ENCODE results near the gene UBE2E1.

GRCh38 chr3:23831517-23832394 is 26.0 kb downstream of the UBE2E1 start:
- TF ChIP-seq, protein P1, sequence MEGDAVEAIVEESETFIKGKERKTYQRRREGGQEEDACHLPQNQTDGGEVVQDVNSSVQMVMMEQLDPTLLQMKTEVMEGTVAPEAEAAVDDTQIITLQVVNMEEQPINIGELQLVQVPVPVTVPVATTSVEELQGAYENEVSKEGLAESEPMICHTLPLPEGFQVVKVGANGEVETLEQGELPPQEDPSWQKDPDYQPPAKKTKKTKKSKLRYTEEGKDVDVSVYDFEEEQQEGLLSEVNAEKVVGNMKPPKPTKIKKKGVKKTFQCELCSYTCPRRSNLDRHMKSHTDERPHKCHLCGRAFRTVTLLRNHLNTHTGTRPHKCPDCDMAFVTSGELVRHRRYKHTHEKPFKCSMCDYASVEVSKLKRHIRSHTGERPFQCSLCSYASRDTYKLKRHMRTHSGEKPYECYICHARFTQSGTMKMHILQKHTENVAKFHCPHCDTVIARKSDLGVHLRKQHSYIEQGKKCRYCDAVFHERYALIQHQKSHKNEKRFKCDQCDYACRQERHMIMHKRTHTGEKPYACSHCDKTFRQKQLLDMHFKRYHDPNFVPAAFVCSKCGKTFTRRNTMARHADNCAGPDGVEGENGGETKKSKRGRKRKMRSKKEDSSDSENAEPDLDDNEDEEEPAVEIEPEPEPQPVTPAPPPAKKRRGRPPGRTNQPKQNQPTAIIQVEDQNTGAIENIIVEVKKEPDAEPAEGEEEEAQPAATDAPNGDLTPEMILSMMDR (IDR thresholded peaks at IDR 0.05): no peak
- TF ChIP-seq POLR2AphosphoS5 (IDR thresholded peaks at IDR 0.05): no peak
- no peak for TF ChIP-seq EP300 (IDR thresholded peaks at IDR 0.05)
